Keratinocyte (primary cell): Measurements from ENCODE around the gene RPA1. TPM values are rescaled to one million over a fixed set of nuclear protein-coding genes. Genes with fewer than 3 reads are reported as not detected.

Experiments used
- DNase-seq: peaks from one replicate; pipeline ENCODE4 v3.0.0-alpha.2; 2011; ENCODE audit warnings: low read depth, missing footprints, low spot score
- FAIRE-seq: peaks from 2 replicates; lab custom pipeline; 2011; peaks lifted over from hg19 to GRCh38; lab: Jason Lieb, UNC
- H2AFZ ChIP-seq: 2 replicates; pipeline ENCODE4 v1.6.0; 2012; ENCODE audit warnings: low read length, control low read depth, inconsistent platforms; ENCODE audit not compliant: control insufficient read depth
- H3K27ac ChIP-seq: 2 replicates; pipeline ENCODE4 v1.5.1; 2011; ENCODE audit warnings: low read length; ENCODE audit not compliant: control insufficient read depth, insufficient read depth
- H3K27me3 ChIP-seq: 3 replicates; pipeline ENCODE4 v1.6.0; 2011; ENCODE audit warnings: low read length; ENCODE audit not compliant: control insufficient read depth, insufficient read depth; ENCODE audit errors: extremely low read depth
- H3K36me3 ChIP-seq, 2 experiments: 2 replicates in 1 of 2; 3 replicates in 1 of 2; pipeline ENCODE4 v1.5.1; 2011; ENCODE audit warnings: low read length in 2 of 2, mild to moderate bottlenecking in 1 of 2; ENCODE audit not compliant: control insufficient read depth in 2 of 2, insufficient read depth in 2 of 2; ENCODE audit errors: extremely low read depth in 1 of 2
- H3K4me1 ChIP-seq: 3 replicates; pipeline ENCODE4 v1.5.1; 2011; ENCODE audit warnings: low read length; ENCODE audit not compliant: control insufficient read depth, insufficient read depth; ENCODE audit errors: extremely low read depth
- H3K4me2 ChIP-seq: 3 replicates; pipeline ENCODE4 v1.6.0; 2011; ENCODE audit warnings: low read depth, low read length; ENCODE audit not compliant: control insufficient read depth, insufficient read depth; ENCODE audit errors: extremely low read depth
- H3K4me3 ChIP-seq, 3 experiments: fragments of 200-600 bp in 1 of 3; sonication (generic) in 1 of 3; 2 replicates in 2 of 3; 3 replicates in 1 of 3; pipeline ENCODE4 v1.5.1; 2011 to 2016; ENCODE audit warnings: low read length in 3 of 3, mild to moderate bottlenecking in 3 of 3, control low read depth in 2 of 3, inconsistent platforms in 1 of 3, low read depth in 1 of 3, mixed read lengths in 1 of 3, mixed run types in 1 of 3, moderate library complexity in 1 of 3; ENCODE audit not compliant: control insufficient read depth in 2 of 3, insufficient read depth in 2 of 3; ENCODE audit errors: extremely low read depth in 1 of 3
- H3K79me2 ChIP-seq: 2 replicates; pipeline ENCODE4 v1.6.0; 2012; ENCODE audit warnings: low read length; ENCODE audit not compliant: control insufficient read depth, insufficient read depth
- H3K9ac ChIP-seq: 3 replicates; pipeline ENCODE4 v1.6.0; 2011; ENCODE audit warnings: low read length; ENCODE audit not compliant: control insufficient read depth, insufficient read depth; ENCODE audit errors: extremely low read depth
- H3K9me1 ChIP-seq: 3 replicates; pipeline ENCODE4 v1.6.0; 2011; ENCODE audit warnings: low read length; ENCODE audit not compliant: control insufficient read depth, insufficient read depth; ENCODE audit errors: extremely low read depth
- H3K9me3 ChIP-seq: 2 replicates; pipeline ENCODE4 v1.5.1; 2012; ENCODE audit warnings: low read depth, low read length; ENCODE audit not compliant: control insufficient read depth
- H4K20me1 ChIP-seq: 3 replicates; pipeline ENCODE4 v1.6.0; 2011; ENCODE audit warnings: low read length; ENCODE audit not compliant: control insufficient read depth, insufficient read depth; ENCODE audit errors: extremely low read depth
- EZH2 ChIP-seq: IDR thresholded peaks from one replicate; pipeline ENCODE4 v1.6.1; 2012; ENCODE audit warnings: inconsistent platforms, mild to moderate bottlenecking, low read length, moderate library complexity
- dilution Hi-C: fragments of 300-500 bp; cut with MboI; formaldehyde crosslinking; loops from one replicate; pipeline ENCODE4 v1.7.0; 2020; ENCODE audit warnings: low sequenced_read_pairs; ENCODE audit not compliant: extremely low pct_ligation_motif_present
- polyA plus RNA-seq, 5 experiments: library from polyadenylated mRNA; depleted of rRNA in 3 of 5; stranded (reverse) in 3 of 5; stranded (forward) in 1 of 5; unstranded in 1 of 5; fragments of >200 nt; gene quantifications; 1 replicate in 1 of 5; 2 replicates in 3 of 5; 3 replicates in 1 of 5; pipeline versions ENCODE4 v1.2.1 to v1.2.3, GENCODE V29; 2011 to 2012; ENCODE audit warnings: missing spikeins in 2 of 5, low read depth in 1 of 5, low replicate concordance in 1 of 5
- TF ChIP-seq, protein P1 (sequence below), 3 experiments: IDR thresholded peaks in 1 of 3; conservative IDR thresholded peaks in 1 of 3; optimal IDR thresholded peaks in 1 of 3; 2 replicates in 2 of 3; 3 replicates in 1 of 3; pipeline versions ENCODE3 to v1.5.1; 2011; ENCODE audit warnings: low read length in 3 of 3, mild to moderate bottlenecking in 3 of 3, moderate library complexity in 2 of 3, control low read depth in 1 of 3, inconsistent platforms in 1 of 3; ENCODE audit not compliant: insufficient read depth in 2 of 3; ENCODE audit errors: extremely low read depth in 1 of 3

The RPA1 gene
- polyA plus RNA-seq, 1 donor (not counting 4 experiments of a cell fraction or from before 2014, with no cell fraction given) = 74.9 TPM

- Histone ChIP-seq H3K9me1 (no peaks in the 10 kb centered on the region), H3K36me3 (no peaks in the 10 kb centered on the region), H3K27ac (no peak overlapping the region), H2AFZ (no peak overlapping the region), H3K79me2 (no peaks in the 10 kb centered on the region), H3K9ac (no peak overlapping the region), H3K4me3 (no peak overlapping the region), H3K4me1 (no peaks in the 10 kb centered on the region), H3K27me3 (no peaks in the 10 kb centered on the region), H3K4me2 (no peak overlapping the region), H3K9me3 (no peaks in the 10 kb centered on the region), H4K20me1 (no peaks in the 10 kb centered on the region)
- TF ChIP-seq, protein P1, sequence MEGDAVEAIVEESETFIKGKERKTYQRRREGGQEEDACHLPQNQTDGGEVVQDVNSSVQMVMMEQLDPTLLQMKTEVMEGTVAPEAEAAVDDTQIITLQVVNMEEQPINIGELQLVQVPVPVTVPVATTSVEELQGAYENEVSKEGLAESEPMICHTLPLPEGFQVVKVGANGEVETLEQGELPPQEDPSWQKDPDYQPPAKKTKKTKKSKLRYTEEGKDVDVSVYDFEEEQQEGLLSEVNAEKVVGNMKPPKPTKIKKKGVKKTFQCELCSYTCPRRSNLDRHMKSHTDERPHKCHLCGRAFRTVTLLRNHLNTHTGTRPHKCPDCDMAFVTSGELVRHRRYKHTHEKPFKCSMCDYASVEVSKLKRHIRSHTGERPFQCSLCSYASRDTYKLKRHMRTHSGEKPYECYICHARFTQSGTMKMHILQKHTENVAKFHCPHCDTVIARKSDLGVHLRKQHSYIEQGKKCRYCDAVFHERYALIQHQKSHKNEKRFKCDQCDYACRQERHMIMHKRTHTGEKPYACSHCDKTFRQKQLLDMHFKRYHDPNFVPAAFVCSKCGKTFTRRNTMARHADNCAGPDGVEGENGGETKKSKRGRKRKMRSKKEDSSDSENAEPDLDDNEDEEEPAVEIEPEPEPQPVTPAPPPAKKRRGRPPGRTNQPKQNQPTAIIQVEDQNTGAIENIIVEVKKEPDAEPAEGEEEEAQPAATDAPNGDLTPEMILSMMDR (optimal IDR thresholded peaks at IDR 0.05 in 1 of 3, IDR thresholded peaks at IDR 0.05 in 1 of 3, conservative IDR thresholded peaks at IDR 0.05 in 1 of 3; ENCODE audit: extremely low read depth in 1 of 3, insufficient read depth in 2 of 3, low read length in 3 of 3) = no peak
- no peak for TF ChIP-seq EZH2
- DNase-seq (no peak), FAIRE-seq (no peak)
- dilution Hi-C loops = no loop called here
Observed at GRCh38 chr17:1933875-1934715, 104.3 kb downstream of the RPA1 start.

DNA sequence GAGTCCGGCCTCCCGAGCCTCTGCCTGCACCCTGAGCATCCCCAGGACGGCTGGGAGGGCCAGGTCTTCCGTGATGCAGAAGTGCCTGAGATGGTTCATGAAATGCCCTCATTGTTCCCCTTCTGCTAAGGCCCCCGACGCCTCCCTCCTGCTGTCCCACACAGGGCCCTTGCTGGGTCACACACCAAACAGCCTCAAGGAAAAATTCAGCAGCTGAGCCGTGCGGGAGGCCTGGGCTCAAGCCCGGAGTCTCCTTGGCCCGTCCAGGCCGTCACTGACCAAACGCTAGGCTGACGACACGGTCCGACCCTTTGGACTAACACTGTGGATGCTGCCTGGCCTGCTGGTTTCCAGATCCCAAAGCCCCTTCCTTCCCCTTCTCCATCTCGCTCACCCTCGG, 105.1 kb downstream of the RPA1 start:
- no peaks in the 10 kb centered on the region for H3K9me3 ChIP-seq
- TF ChIP-seq, protein P1 (optimal IDR thresholded peaks at IDR 0.05 in 1 of 3, IDR thresholded peaks at IDR 0.05 in 1 of 3, conservative IDR thresholded peaks at IDR 0.05 in 1 of 3; ENCODE audit: extremely low read depth in 1 of 3, insufficient read depth in 2 of 3, low read length in 3 of 3) = no peak
- no peak for TF ChIP-seq EZH2
- H3K27me3 ChIP-seq = no peaks in the 10 kb centered on the region
- FAIRE-seq (no peak), DNase-seq (no peak)
- no peaks in the 10 kb centered on the region for H3K9me1 ChIP-seq
- H2AFZ ChIP-seq = no peak overlapping the region
- no peaks in the 10 kb centered on the region for H3K36me3 ChIP-seq
- dilution Hi-C loops = no loop called here
- no peak overlapping the region for H3K9ac ChIP-seq
- no peak overlapping the region for H3K4me2 ChIP-seq
- H3K4me1 ChIP-seq = no peaks in the 10 kb centered on the region
- H3K27ac ChIP-seq = no peak overlapping the region
- no peak overlapping the region for H3K4me3 ChIP-seq
- no peaks in the 10 kb centered on the region for H3K79me2 ChIP-seq
- H4K20me1 ChIP-seq = no peaks in the 10 kb centered on the region
